GM23338 (cell line): ENCODE measurements around the gene JARID2. TPM values are rescaled to one million over a fixed set of nuclear protein-coding genes. Genes with fewer than 3 reads are reported as not detected.
A peak's percentile ranks its signal among the peaks of the same experiment; 100 is the strongest.

Experiments used
- ATAC-seq: fragments of 200-7000 bp; cut with Tn5 transposase; 3 replicates; pipeline ENCODE4 v1.9.1; 2020
- DNase-seq: peaks from one replicate; pipeline ENCODE4 v3.0.0-alpha.2; 2015; ENCODE audit warnings: low spot score
- H2AFZ ChIP-seq: fragments of 200-600 bp; sonication (generic); 2 replicates; pipeline ENCODE4 v1.8.0; 2016; ENCODE audit warnings: antibody characterized with exemption, mild to moderate bottlenecking, moderate library complexity
- H3F3A ChIP-seq: fragments of 200-600 bp; sonication (generic); replicated peaks from 2 replicates; pipeline ENCODE4 v1.8.0; 2017; ENCODE audit warnings: antibody characterized with exemption, mixed run types, low read depth
- H3K27ac ChIP-seq: fragments of 200-600 bp; sonication (generic); 2 replicates; pipeline ENCODE4 v1.6.1; 2016; ENCODE audit warnings: low read depth
- H3K27me3 ChIP-seq: fragments of 200-600 bp; sonication (generic); 2 replicates; pipeline ENCODE4 v1.8.0; 2016; ENCODE audit warnings: mild to moderate bottlenecking, mixed run types, moderate library complexity; ENCODE audit not compliant: insufficient read depth
- H3K36me3 ChIP-seq: fragments of 200-600 bp; sonication (generic); 2 replicates; pipeline ENCODE4 v1.8.0; 2016; ENCODE audit warnings: mild to moderate bottlenecking; ENCODE audit not compliant: insufficient read depth
- H3K4me1 ChIP-seq: fragments of 200-600 bp; sonication (generic); 2 replicates; pipeline ENCODE4 v1.8.0; 2016; ENCODE audit warnings: mild to moderate bottlenecking, moderate library complexity; ENCODE audit not compliant: insufficient read depth
- H3K4me2 ChIP-seq: fragments of 200-600 bp; sonication (generic); 2 replicates; pipeline ENCODE4 v1.7.1; 2017; ENCODE audit warnings: mixed run types
- H3K4me3 ChIP-seq: fragments of 200-600 bp; sonication (generic); 2 replicates; pipeline ENCODE4 v1.6.1; 2016; ENCODE audit warnings: mixed run types
- H3K79me2 ChIP-seq: fragments of 200-600 bp; sonication (generic); replicated peaks from 2 replicates; pipeline ENCODE4 v1.8.0; 2017; ENCODE audit warnings: mild to moderate bottlenecking; ENCODE audit not compliant: insufficient read depth
- H3K9me2 ChIP-seq: fragments of 200-600 bp; sonication (generic); 2 replicates; pipeline ENCODE4 v1.8.0; 2017; ENCODE audit not compliant: insufficient read depth
- H4K20me1 ChIP-seq: fragments of 200-600 bp; sonication (generic); replicated peaks from 2 replicates; pipeline ENCODE4 v1.8.0; 2017; ENCODE audit warnings: mild to moderate bottlenecking; ENCODE audit not compliant: insufficient read depth
- H3K27ac Mint-ChIP-seq: 2 replicates; pipeline ENCODE4 v1.8.0; 2020; ENCODE audit warnings: inconsistent platforms, mild to moderate bottlenecking, moderate library complexity, mixed read lengths
- H3K27me3 Mint-ChIP-seq: 3 replicates; pipeline ENCODE4 v1.8.0; 2022; ENCODE audit warnings: low read depth, mild to moderate bottlenecking, moderate library complexity, mixed read lengths, inconsistent platforms; ENCODE audit not compliant: insufficient read depth, poor library complexity
- H3K36me3 Mint-ChIP-seq: 3 replicates; pipeline ENCODE4 v1.8.0; 2021; ENCODE audit warnings: low read depth, mild to moderate bottlenecking, inconsistent platforms, moderate library complexity, mixed read lengths
- H3K4me1 Mint-ChIP-seq: 3 replicates; pipeline ENCODE4 v1.8.0; 2020; ENCODE audit warnings: mild to moderate bottlenecking, inconsistent platforms, mixed read lengths
- H3K4me3 Mint-ChIP-seq: 3 replicates; pipeline ENCODE4 v1.8.0; 2021; ENCODE audit warnings: moderate library complexity, mild to moderate bottlenecking, inconsistent platforms, mixed read lengths
- H3K9me3 Mint-ChIP-seq: 3 replicates; pipeline ENCODE4 v1.8.0; 2020; ENCODE audit warnings: moderate library complexity, mild to moderate bottlenecking, inconsistent platforms, mixed read lengths
- CREB1 ChIP-seq: fragments of 250-450 bp; sonication (Bioruptor Pico); IDR thresholded peaks from 2 replicates; pipeline ENCODE4 v1.5.0; 2020; ENCODE audit warnings: low read depth, mild to moderate bottlenecking, moderate library complexity
- CTCF ChIP-seq, 2 experiments: fragments of 200-600 bp in 1 of 2; sonication (generic) in 1 of 2; conservative IDR thresholded peaks; 2 replicates each; pipeline versions ENCODE4 v1.5.1 to v1.6.1; 2016 to 2017; ENCODE audit warnings: antibody characterized with exemption in 2 of 2, low read depth in 2 of 2, mild to moderate bottlenecking in 2 of 2, moderate library complexity in 1 of 2
- EZH2 ChIP-seq: fragments of 200-600 bp; sonication (generic); IDR thresholded peaks from one replicate; pipeline ENCODE4 v1.8.0; 2017; ENCODE audit warnings: antibody characterized with exemption, mild to moderate bottlenecking, low read depth; ENCODE audit not compliant: unreplicated experiment
- EZH2phosphoT487 ChIP-seq: fragments of 200-600 bp; sonication (generic); IDR thresholded peaks from one replicate; pipeline ENCODE4 v1.8.1; 2018; ENCODE audit warnings: antibody characterized with exemption; ENCODE audit not compliant: unreplicated experiment
- JUNB ChIP-seq: IDR thresholded peaks from one replicate; pipeline ENCODE4 v1.6.1; 2016; ENCODE audit warnings: antibody characterized with exemption; ENCODE audit not compliant: unreplicated experiment
- NANOG ChIP-seq: IDR thresholded peaks from 2 replicates; pipeline ENCODE4 v1.6.1; 2016; ENCODE audit warnings: antibody characterized with exemption, borderline replicate concordance
- POLR2AphosphoS5 ChIP-seq: IDR thresholded peaks from 2 replicates; pipeline ENCODE4 v1.6.1; 2016; ENCODE audit warnings: antibody characterized with exemption, low read depth
- REST ChIP-seq: IDR thresholded peaks from one replicate; pipeline ENCODE4 v1.6.1; 2018; ENCODE audit warnings: antibody characterized with exemption; ENCODE audit not compliant: unreplicated experiment
- STAT1 ChIP-seq: IDR thresholded peaks from one replicate; pipeline ENCODE4 v1.6.1; 2016; ENCODE audit warnings: antibody characterized with exemption; ENCODE audit not compliant: unreplicated experiment
- ZNF114 ChIP-seq: fragments of 250-450 bp; sonication (Bioruptor Pico); IDR thresholded peaks from 2 replicates; pipeline ENCODE4 v1.5.0; 2020; ENCODE audit warnings: mild to moderate bottlenecking, moderate library complexity
- ZNF331 ChIP-seq: fragments of 250-450 bp; sonication (Bioruptor Pico); IDR thresholded peaks from 2 replicates; pipeline ENCODE4 v1.5.0; 2020; ENCODE audit warnings: low read depth, mild to moderate bottlenecking, moderate library complexity
- polyA plus RNA-seq: library from polyadenylated mRNA; unstranded; fragments of >200 nt; fragmentation: Nextera tagmentation; extraction: Ambion mirVana; gene quantifications from 2 replicates; pipeline ENCODE4 v1.2.1, GENCODE V29; 2016
- total RNA-seq: library from RNA; depleted of rRNA; stranded (reverse); fragments of >200 nt; shearing (Covaris generic); gene quantifications from 2 replicates; pipeline ENCODE4 v1.2.3, GENCODE V29; 2014
- TF ChIP-seq, protein P1 (sequence below): IDR thresholded peaks from 2 replicates; pipeline ENCODE4 v1.6.1; 2016; ENCODE audit warnings: antibody characterized with exemption
- TF ChIP-seq, protein P2 (sequence below): fragments of 250-450 bp; sonication (Bioruptor Pico); IDR thresholded peaks from 2 replicates; pipeline ENCODE4 v1.5.0; 2020; ENCODE audit warnings: mild to moderate bottlenecking, moderate library complexity

Gene JARID2
- total and polyA plus RNA-seq, 2 experiments from 2014 or later, result 92.8 to 196 TPM

GRCh38 chr6:15269619-15270018 is 23.8 kb downstream of the JARID2 start (continued):
- TF ChIP-seq EZH2, result no peak
- no peak for TF ChIP-seq CREB1 (CRISPR knock-in tag)
- TF ChIP-seq JUNB, result no peak

DNA sequence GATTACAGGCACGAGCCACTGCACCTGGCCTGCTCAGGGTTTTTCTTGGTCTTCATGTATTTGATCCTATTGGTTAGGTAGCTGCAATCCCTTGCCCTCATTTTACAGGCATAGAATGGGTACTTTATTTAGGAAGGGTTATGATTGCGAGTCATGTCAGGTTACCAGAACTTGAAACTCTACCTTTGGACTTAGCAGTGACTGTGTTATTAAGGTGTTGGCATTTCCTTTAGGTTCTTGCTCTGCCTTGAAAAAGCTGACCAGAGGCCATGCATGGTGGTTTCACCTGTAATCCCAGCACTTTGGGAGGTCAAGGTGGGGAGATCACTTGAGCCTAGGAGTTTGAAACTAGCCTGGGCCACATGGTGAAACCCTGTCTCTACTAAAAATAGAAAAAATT is 24.5 kb downstream of the JARID2 start:
- Mint-ChIP-seq H3K27ac (no peak overlapping the region), H3K9me3 (no peaks in the 10 kb centered on the region; the same call in 2 of the 3 replicates), H3K27me3 (peaks cover 27% of the 10 kb centered on the region), H3K4me1 (peaks cover 97% of the 10 kb centered on the region), H3K36me3 (peaks cover 53% of the 10 kb centered on the region), H3K4me3 (peak overlapping the region; percentile 67; the same call in 2 of the 3 replicates)
- Histone ChIP-seq H3K4me2 (peak overlapping the region; percentile 90), H3K27me3 (no peaks in the 10 kb centered on the region), H3K27ac (peak overlapping the region; percentile 41; the same call in 1 of the 2 replicates), H2AFZ (no peak overlapping the region), H3K4me1 (peaks cover 97% of the 10 kb centered on the region), H4K20me1 (peaks cover 74% of the 10 kb centered on the region), H3F3A (peaks cover 41% of the 10 kb centered on the region), H3K36me3 (no peaks in the 10 kb centered on the region), H3K4me3 (peak overlapping the region; percentile 43; the same call in 1 of the 2 replicates), H3K79me2 (peaks cover 100% of the 10 kb centered on the region), H3K9me2 (no peaks in the 10 kb centered on the region)
- DNase-seq (no peak), ATAC-seq (no peak)
- TF ChIP-seq CREB1 (CRISPR knock-in tag) (no peak), POLR2AphosphoS5 (no peak), JUNB (no peak), ZNF331 (CRISPR knock-in tag) (no peak), ZNF114 (CRISPR knock-in tag) (no peak), STAT1 (no peak), EZH2phosphoT487 (no peak), REST (no peak), NANOG (no peak), EZH2 (no peak), CTCF (conservative IDR thresholded peaks at IDR 0.05; ENCODE audit: low read depth in 2 of 2) (no peak)
- TF ChIP-seq, protein P1, sequence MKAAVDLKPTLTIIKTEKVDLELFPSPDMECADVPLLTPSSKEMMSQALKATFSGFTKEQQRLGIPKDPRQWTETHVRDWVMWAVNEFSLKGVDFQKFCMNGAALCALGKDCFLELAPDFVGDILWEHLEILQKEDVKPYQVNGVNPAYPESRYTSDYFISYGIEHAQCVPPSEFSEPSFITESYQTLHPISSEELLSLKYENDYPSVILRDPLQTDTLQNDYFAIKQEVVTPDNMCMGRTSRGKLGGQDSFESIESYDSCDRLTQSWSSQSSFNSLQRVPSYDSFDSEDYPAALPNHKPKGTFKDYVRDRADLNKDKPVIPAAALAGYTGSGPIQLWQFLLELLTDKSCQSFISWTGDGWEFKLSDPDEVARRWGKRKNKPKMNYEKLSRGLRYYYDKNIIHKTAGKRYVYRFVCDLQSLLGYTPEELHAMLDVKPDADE, result no peak
- TF ChIP-seq, protein P2, sequence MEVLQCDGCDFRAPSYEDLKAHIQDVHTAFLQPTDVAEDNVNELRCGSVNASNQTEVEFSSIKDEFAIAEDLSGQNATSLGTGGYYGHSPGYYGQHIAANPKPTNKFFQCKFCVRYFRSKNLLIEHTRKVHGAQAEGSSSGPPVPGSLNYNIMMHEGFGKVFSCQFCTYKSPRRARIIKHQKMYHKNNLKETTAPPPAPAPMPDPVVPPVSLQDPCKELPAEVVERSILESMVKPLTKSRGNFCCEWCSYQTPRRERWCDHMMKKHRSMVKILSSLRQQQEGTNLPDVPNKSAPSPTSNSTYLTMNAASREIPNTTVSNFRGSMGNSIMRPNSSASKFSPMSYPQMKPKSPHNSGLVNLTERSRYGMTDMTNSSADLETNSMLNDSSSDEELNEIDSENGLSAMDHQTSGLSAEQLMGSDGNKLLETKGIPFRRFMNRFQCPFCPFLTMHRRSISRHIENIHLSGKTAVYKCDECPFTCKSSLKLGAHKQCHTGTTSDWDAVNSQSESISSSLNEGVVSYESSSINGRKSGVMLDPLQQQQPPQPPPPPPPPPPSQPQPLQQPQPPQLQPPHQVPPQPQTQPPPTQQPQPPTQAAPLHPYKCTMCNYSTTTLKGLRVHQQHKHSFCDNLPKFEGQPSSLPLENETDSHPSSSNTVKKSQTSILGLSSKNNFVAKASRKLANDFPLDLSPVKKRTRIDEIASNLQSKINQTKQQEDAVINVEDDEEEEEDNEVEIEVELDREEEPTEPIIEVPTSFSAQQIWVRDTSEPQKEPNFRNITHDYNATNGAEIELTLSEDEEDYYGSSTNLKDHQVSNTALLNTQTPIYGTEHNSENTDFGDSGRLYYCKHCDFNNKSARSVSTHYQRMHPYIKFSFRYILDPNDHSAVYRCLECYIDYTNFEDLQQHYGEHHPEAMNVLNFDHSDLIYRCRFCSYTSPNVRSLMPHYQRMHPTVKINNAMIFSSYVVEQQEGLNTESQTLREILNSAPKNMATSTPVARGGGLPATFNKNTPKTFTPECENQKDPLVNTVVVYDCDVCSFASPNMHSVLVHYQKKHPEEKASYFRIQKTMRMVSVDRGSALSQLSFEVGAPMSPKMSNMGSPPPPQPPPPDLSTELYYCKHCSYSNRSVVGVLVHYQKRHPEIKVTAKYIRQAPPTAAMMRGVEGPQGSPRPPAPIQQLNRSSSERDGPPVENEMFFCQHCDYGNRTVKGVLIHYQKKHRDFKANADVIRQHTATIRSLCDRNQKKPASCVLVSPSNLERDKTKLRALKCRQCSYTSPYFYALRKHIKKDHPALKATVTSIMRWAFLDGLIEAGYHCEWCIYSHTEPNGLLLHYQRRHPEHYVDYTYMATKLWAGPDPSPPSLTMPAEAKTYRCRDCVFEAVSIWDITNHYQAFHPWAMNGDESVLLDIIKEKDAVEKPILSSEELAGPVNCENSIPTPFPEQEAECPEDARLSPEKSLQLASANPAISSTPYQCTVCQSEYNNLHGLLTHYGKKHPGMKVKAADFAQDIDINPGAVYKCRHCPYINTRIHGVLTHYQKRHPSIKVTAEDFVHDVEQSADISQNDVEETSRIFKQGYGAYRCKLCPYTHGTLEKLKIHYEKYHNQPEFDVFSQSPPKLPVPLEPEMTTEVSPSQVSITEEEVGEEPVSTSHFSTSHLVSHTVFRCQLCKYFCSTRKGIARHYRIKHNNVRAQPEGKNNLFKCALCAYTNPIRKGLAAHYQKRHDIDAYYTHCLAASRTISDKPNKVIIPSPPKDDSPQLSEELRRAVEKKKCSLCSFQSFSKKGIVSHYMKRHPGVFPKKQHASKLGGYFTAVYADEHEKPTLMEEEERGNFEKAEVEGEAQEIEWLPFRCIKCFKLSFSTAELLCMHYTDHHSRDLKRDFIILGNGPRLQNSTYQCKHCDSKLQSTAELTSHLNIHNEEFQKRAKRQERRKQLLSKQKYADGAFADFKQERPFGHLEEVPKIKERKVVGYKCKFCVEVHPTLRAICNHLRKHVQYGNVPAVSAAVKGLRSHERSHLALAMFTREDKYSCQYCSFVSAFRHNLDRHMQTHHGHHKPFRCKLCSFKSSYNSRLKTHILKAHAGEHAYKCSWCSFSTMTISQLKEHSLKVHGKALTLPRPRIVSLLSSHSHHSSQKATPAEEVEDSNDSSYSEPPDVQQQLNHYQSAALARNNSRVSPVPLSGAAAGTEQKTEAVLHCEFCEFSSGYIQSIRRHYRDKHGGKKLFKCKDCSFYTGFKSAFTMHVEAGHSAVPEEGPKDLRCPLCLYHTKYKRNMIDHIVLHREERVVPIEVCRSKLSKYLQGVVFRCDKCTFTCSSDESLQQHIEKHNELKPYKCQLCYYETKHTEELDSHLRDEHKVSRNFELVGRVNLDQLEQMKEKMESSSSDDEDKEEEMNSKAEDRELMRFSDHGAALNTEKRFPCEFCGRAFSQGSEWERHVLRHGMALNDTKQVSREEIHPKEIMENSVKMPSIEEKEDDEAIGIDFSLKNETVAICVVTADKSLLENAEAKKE, result no peak
